Effector memory CD4-positive, alpha-beta T cell (primary cell): Measurements from ENCODE around the gene STAC3.

Source experiments
- DNase-seq, 3 donors: peaks; one replicate each; pipeline ENCODE4 v3.0.0-alpha.2; 2020
- H3K27ac ChIP-seq: 2 replicates; pipeline ENCODE4 v1.7.0; 2013; ENCODE audit warnings: mild to moderate bottlenecking, low read length, moderate library complexity; ENCODE audit not compliant: insufficient read depth, poor library complexity, severe bottlenecking
- H3K27me3 ChIP-seq: replicated peaks from 2 replicates; pipeline ENCODE4 v1.7.0; 2013; ENCODE audit warnings: mild to moderate bottlenecking, low read length; ENCODE audit not compliant: insufficient read depth, control insufficient read depth, poor library complexity, severe bottlenecking
- H3K36me3 ChIP-seq: 2 replicates; pipeline ENCODE4 v1.7.0; 2013; ENCODE audit warnings: mild to moderate bottlenecking, low read length, moderate library complexity; ENCODE audit not compliant: control insufficient read depth, insufficient read depth
- H3K4me1 ChIP-seq: 2 replicates; pipeline ENCODE4 v1.7.0; 2013; ENCODE audit warnings: low read length, mild to moderate bottlenecking; ENCODE audit not compliant: control insufficient read depth, insufficient read depth, poor library complexity, severe bottlenecking
- H3K4me3 ChIP-seq: 2 replicates; pipeline ENCODE4 v1.7.0; 2013; ENCODE audit warnings: low read length, low read depth, mild to moderate bottlenecking; ENCODE audit not compliant: insufficient read depth, poor library complexity, severe bottlenecking
- H3K9me3 ChIP-seq: 2 replicates; pipeline ENCODE4 v1.7.0; 2013; ENCODE audit warnings: mild to moderate bottlenecking, low read length, moderate library complexity; ENCODE audit not compliant: control insufficient read depth

The STAC3 gene

DNA sequence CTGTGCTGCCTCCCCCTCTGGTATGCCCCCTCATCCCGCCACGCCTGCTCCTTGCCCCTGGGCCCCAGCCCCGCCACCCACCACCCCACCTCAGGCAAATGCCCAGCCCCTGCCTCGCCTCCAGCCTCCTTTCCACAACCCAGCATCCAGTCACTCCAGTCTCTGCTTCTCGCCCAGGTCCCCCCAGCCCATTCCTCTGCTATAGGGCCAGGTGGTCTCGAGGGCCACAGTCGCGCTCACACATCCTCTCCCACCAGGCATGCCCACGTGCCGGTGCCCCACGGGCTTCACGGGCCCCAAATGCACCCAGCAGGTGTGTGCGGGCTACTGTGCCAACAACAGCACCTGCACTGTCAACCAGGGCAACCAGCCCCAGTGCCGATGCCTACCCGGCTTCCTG, 40.5 kb downstream of the STAC3 start:
- H3K4me1 ChIP-seq: peaks cover 21% of the 10 kb centered on the region
- no peak for DNase-seq
- no peaks in the 10 kb centered on the region for H3K9me3 ChIP-seq
- no peak overlapping the region for H3K27ac ChIP-seq
- H3K36me3 ChIP-seq: no peaks in the 10 kb centered on the region
- no peak overlapping the region for H3K4me3 ChIP-seq
- peaks cover 21% of the 10 kb centered on the region for H3K27me3 ChIP-seq

DNA sequence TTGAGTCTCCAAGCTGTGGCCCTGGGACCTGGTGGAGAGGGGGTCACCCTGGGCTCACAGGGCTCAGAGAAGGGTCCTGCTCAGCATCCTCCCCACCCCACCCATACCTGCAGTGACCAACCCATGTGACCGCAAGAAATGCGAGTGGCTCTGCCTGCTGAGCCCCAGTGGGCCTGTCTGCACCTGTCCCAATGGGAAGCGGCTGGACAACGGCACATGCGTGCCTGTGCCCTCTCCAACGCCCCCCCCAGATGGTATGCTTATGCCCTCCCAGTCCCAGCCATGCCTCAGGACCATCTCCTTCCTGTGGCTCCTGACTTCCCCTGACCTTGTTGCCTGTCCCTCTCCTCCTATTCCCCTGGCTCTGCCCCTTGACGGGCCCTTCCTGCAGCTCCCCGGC, 41.1 kb downstream of the STAC3 start:
- H3K27me3 ChIP-seq: peaks cover 15% of the 10 kb centered on the region
- H3K36me3 ChIP-seq: no peaks in the 10 kb centered on the region

DNA sequence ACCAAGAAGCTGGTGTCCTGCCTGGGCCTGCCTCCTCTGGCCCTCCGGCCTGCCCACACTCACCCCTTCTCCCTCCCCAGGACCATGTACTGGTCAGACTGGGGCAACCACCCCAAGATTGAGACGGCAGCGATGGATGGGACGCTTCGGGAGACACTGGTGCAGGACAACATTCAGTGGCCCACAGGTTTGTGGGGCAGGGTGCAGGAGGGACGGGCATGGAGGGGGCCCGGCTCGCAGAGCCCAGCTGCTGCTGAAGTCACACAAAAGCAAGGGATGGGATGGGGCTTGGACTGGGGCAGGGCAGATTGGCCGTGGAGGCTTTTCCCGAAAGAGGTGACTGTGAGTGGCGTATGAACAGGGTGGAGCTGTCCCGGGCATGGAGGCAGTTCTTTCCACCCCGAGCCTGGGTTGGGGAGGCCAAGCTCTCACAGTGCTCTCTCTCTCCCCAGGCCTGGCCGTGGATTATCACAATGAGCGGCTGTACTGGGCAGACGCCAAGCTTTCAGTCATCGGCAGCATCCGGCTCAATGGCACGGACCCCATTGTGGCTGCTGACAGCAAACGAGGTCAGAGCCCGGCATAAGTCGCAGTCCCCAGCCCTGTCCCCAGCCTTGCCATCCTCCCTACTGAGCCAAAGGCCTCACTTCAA, 42.2 kb downstream of the STAC3 start:
- Histone ChIP-seq H3K36me3 (no peaks in the 10 kb centered on the region), H3K27me3 (peaks cover 4% of the 10 kb centered on the region), H3K9me3 (no peaks in the 10 kb centered on the region), H3K4me3 (no peak overlapping the region), H3K27ac (no peak overlapping the region), H3K4me1 (peaks cover 7% of the 10 kb centered on the region)
- DNase-seq: no peak

More for the DNA sequence above, 41.1 kb downstream of the STAC3 start:
- no peak overlapping the region for H3K27ac ChIP-seq
- no peak overlapping the region for H3K4me3 ChIP-seq
- no peak for DNase-seq
- no peaks in the 10 kb centered on the region for H3K9me3 ChIP-seq
- H3K4me1 ChIP-seq: peaks cover 16% of the 10 kb centered on the region

DNA sequence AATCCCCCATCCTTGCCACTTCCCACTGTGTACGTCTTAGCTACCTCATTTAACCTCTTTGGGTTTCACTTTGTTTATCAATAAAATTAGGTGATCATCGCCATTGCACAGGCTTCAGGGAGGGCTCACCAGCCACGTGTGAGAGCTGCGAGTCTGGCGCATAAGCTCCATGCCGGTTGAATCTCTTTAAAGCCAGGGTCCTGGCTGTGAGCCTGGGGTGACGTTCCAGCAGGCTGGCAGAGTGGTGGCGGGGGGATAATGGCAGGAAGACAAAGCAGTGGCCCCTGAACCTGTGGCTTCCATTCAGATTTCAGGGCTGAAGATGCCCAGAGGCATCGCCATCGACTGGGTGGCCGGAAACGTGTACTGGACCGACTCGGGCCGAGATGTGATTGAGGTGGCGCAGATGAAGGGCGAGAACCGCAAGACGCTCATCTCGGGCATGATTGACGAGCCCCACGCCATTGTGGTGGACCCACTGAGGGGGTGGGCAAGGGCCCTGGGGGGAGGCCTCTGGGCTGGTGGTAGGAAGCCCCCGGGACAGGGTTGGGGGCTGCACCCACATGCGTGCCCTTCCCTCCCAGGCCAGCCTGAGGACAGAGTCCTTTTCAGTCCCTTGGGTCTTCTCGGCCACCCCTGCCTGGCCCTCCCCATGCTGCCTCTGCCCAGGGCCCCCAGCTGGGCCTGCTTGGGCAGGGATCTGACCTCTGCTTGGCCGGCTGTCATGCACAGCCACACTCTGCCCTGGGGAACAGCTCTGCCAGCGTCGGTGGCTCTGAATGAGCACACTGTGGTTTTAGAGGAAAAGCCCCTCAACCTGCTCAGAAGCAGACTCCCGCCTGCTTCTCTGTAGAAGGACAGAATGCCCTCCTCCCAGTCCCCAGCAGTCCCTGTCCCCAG, 43.0 kb downstream of the STAC3 start:
- DNase-seq: no peak
- H3K27me3 ChIP-seq: no peaks in the 10 kb centered on the region
- no peaks in the 10 kb centered on the region for H3K36me3 ChIP-seq
- no peak overlapping the region for H3K27ac ChIP-seq
- peaks cover 2% of the 10 kb centered on the region for H3K4me1 ChIP-seq
- H3K9me3 ChIP-seq: no peaks in the 10 kb centered on the region
- H3K4me3 ChIP-seq: no peak overlapping the region

DNA sequence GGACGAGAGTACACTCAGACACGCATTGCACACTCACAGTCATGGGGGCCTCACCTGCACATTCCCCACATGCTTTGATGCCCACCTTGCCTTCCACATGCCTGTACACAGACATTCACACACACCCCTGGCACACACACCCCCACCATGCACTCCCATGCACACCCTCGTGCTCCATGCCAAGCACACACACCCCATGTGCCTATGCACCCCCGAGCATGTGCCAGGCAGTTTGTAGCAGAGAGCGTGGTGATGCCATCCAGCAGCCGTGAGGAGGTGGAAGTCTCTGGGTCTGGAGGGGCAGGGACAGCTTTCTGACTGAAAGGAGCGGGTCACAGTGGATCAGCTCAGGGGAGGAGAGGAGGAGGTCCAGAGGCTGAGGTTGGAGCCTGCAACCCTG, 45.1 kb downstream of the STAC3 start:
- Histone ChIP-seq H3K4me3 (no peak overlapping the region), H3K9me3 (no peaks in the 10 kb centered on the region), H3K36me3 (no peaks in the 10 kb centered on the region), H3K27me3 (no peaks in the 10 kb centered on the region), H3K4me1 (no peaks in the 10 kb centered on the region), H3K27ac (no peak overlapping the region)
- no peak for DNase-seq

DNA sequence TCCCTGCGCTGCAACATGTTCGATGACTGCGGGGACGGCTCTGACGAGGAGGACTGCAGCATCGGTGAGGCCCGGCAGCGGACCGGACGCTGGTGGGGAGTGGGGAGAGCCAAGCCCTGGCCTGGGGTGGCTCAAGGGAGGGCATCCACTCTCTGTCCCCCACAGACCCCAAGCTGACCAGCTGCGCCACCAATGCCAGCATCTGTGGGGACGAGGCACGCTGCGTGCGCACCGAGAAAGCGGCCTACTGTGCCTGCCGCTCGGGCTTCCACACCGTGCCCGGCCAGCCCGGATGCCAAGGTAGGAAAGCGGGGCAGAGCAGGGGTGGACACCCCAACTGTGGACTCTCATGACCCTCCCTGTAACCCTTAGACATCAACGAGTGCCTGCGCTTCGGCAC, 45.8 kb downstream of the STAC3 start:
- H3K36me3 ChIP-seq: no peaks in the 10 kb centered on the region
- H3K27ac ChIP-seq: no peak overlapping the region

DNA sequence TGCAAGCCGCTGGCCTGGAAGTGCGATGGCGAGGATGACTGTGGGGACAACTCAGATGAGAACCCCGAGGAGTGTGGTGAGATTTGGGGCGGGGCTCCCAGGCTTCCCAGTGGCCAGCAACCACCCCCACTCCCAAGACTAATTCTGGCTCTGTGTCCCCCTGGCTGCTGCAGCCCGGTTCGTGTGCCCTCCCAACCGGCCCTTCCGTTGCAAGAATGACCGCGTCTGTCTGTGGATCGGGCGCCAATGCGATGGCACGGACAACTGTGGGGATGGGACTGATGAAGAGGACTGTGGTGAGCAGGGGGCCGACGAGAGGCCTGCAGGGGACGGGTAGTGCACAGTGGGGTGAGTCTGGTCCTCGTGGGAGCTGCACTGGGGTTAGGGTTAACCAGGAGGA, 46.5 kb downstream of the STAC3 start:
- Histone ChIP-seq H3K4me3 (no peak overlapping the region), H3K4me1 (no peaks in the 10 kb centered on the region), H3K9me3 (no peaks in the 10 kb centered on the region), H3K27ac (no peak overlapping the region), H3K27me3 (no peaks in the 10 kb centered on the region), H3K36me3 (no peaks in the 10 kb centered on the region)
- DNase-seq: no peak

More for the DNA sequence above, 45.8 kb downstream of the STAC3 start:
- Histone ChIP-seq H3K4me3 (no peak overlapping the region), H3K4me1 (no peaks in the 10 kb centered on the region), H3K9me3 (no peaks in the 10 kb centered on the region), H3K27me3 (no peaks in the 10 kb centered on the region)
- no peak for DNase-seq

DNA sequence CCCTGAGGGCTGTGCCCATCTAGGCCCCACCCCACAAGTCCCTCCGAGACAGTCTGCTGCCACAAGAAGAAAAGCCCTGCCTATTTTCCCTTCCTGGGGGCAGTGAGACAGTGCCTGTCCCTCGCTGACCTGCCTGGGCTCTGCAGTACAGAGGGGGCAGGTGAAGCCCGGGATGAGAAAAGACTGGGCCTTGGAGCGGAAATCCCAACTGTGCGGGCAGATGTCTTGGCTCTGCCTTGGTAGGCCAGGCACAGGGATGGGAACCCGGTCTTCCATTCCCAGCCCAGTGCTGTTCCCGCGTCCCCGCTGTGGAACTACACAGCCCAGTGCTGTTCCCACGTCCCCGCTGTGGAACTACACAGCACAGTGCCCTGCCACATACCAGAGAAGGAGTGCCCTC, 47.2 kb downstream of the STAC3 start:
- DNase-seq: no peak
- no peaks in the 10 kb centered on the region for H3K36me3 ChIP-seq

DNA sequence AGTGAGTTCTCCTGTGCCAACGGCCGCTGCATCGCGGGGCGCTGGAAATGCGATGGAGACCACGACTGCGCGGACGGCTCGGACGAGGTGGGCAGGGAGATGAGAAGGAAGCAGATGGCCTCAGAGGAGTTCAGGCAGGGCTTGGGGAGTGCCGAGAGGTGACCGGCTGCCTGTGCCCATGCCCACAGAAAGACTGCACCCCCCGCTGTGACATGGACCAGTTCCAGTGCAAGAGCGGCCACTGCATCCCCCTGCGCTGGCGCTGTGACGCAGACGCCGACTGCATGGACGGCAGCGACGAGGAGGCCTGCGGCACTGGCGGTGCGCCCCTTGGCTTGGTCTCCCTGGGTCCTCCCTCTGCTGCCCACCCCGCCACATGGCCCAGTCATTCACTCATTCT, 47.8 kb downstream of the STAC3 start:
- Histone ChIP-seq H3K4me1 (no peaks in the 10 kb centered on the region), H3K27me3 (no peaks in the 10 kb centered on the region), H3K4me3 (no peak overlapping the region), H3K27ac (no peak overlapping the region), H3K36me3 (no peaks in the 10 kb centered on the region), H3K9me3 (no peaks in the 10 kb centered on the region)
- DNase-seq: no peak

More for the DNA sequence above, 47.2 kb downstream of the STAC3 start:
- Histone ChIP-seq H3K4me3 (no peak overlapping the region), H3K4me1 (no peaks in the 10 kb centered on the region), H3K9me3 (no peaks in the 10 kb centered on the region), H3K27ac (no peak overlapping the region), H3K27me3 (no peaks in the 10 kb centered on the region)

DNA sequence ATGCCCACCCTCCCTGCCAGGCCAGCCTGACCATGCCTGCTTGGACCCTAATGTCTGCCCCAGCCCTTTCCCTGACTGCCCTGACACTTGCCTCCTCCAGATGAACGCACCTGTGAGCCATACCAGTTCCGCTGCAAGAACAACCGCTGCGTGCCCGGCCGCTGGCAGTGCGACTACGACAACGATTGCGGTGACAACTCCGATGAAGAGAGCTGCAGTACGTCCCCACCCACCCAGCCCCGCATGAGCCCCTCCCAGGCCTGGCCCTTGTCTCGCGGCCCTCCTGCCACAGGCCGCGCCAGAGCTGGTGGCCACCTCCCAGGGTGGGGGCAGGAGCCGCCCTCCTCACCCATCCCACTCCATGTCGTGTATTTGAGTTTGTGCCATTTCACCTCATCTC, 48.7 kb downstream of the STAC3 start:
- no peaks in the 10 kb centered on the region for H3K9me3 ChIP-seq
- H3K27ac ChIP-seq: no peak overlapping the region
- H3K36me3 ChIP-seq: no peaks in the 10 kb centered on the region

More for the DNA sequence above, 48.7 kb downstream of the STAC3 start:
- Histone ChIP-seq H3K4me3 (no peak overlapping the region), H3K27me3 (no peaks in the 10 kb centered on the region), H3K4me1 (no peaks in the 10 kb centered on the region)
- DNase-seq: no peak
